GM12872 (cell line): Measurements from ENCODE around the gene PRICKLE3.

Experiments
- CTCF ChIP-seq: IDR thresholded peaks from 3 replicates; pipeline ENCODE4 v1.5.1; 2011; ENCODE audit warnings: low read depth, mild to moderate bottlenecking, low read length, moderate library complexity; ENCODE audit not compliant: insufficient read depth

The PRICKLE3 gene

GRCh38 chrX:49189606-49190005, 3.4 kb upstream of the PRICKLE3 start:
- TF ChIP-seq CTCF, result no peak

- TF ChIP-seq CTCF, result no peak
These were observed 2.4 kb upstream of the PRICKLE3 start for GRCh38 chrX:49188468-49189076.

- TF ChIP-seq CTCF, result no peak
These were observed 1.4 kb upstream of the PRICKLE3 start for GRCh38 chrX:49187526-49187925.

- TF ChIP-seq CTCF, result no peak
These were observed 838 bp upstream of the PRICKLE3 start for GRCh38 chrX:49187028-49187394.

GRCh38 chrX:49184294-49185281, 1.6 kb downstream of the PRICKLE3 start:
- TF ChIP-seq CTCF, result no peak

GRCh38 chrX:49183701-49184281, 2.4 kb downstream of the PRICKLE3 start:
- no peak for TF ChIP-seq CTCF

- no peak for TF ChIP-seq CTCF
These were observed 6.8 kb downstream of the PRICKLE3 start for GRCh38 chrX:49179358-49179757.
